T1000 (cell line): ENCODE results near the gene GORASP1.
"Not testable (repeated sequence)": the region's sequence is repeated elsewhere in the genome, so short reads cannot be mapped to it uniquely, and the experiment has no call there.

ENCODE experiments used
- DNase-seq: peaks from one replicate; lab custom pipeline; 2025; ENCODE audit warnings: mixed read lengths; lab: John Stamatoyannopoulos, UW

GORASP1 gene

DNA sequence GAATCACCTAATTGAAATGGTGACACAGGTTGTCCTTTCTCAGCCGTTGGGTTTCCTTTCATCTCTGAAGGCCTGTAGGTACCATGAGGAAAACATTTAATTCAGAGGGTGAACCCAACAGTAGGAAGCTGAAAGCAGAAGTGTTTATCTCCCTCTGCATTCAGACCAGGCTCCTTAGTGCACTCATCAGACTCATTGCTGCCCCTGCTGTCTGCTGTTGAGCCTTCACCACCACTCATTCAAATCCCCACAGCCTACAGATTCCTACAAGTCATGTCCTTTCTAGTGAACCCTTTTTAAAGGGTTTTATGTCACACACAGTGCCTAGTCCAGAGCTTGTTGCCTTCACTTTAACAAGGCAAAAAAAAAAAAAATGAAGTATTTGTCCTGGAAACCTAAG lies 42.2 kb downstream of the GORASP1 start:
- DNase-seq: no peak

DNA sequence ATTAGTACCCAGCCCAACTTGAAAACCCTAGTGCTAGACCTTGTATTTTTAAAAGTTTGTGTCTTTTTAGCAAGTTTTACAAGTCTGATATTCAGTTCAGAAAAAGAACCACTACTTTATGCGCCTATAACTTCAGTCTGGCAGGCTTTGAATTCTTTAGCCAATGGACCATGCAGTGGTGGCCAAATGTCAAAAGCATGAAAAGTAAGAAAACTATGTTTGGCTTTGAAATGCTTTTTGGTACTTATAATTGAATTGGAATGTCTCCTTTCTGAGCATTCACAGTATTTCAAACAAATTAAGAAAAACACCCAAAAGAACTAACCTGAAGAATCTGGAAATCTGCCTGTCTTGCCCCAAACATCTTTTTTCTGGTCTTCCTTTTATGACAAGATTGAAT lies 42.8 kb downstream of the GORASP1 start:
- no peak for DNase-seq

DNA sequence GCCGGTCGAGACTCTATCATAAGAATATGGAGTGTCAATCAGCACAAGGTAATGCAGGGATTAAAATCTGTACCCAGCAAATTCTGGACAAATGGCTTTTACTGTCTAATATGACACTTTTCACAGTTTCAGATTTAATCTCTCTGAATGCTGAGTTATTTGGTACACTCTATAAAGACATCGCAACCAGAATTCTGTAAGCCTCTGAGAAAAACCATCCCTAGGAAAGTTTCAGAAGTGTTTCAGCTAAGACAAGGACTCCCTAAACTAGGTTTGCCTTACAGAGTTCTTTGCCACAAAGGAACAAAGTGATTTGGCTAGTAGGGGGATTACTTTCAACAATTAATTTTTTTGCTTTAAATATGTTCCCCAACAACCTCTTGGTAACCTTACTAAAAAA lies 44.3 kb downstream of the GORASP1 start:
- DNase-seq: no peak

DNA sequence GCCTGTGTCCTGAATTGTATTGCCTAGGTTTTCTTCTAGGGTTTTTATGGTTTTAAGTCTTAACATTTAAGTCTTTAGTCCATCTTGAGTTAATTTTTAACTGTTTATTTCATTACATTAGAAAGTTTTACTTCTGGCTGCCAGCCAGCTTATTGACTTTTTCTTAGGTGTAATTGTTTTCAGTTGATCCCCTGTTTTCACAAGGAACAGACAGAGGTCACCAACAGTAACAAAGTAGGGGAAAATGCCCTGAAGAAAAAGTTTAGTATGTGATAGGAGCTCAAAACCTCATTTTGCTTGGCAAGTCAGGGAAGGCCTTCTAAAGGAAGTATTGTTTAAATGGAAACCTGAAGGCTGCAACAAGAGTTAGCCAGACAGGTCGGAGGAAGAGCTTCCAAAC lies 45.2 kb downstream of the GORASP1 start:
- DNase-seq: no peak

DNA sequence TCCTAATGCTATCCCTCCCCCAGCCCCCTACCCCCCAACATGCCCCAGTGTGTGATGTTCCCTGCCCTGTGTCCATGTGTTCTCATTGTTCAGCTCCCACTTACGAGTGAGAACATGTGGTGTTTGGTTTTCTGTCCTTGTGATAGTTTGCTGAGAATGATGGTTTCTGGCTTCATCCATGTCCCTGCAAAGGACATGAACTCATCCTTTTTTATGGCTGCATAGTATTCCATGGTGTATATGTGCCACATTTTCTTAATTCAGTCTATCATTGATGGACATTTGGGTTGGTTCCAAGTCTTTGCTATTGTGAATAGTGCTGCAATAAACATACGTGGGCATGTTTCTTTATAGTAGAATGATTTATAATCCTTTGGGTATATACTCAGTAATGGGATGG lies 46.2 kb downstream of the GORASP1 start:
- DNase-seq: not testable (repeated sequence)

DNA sequence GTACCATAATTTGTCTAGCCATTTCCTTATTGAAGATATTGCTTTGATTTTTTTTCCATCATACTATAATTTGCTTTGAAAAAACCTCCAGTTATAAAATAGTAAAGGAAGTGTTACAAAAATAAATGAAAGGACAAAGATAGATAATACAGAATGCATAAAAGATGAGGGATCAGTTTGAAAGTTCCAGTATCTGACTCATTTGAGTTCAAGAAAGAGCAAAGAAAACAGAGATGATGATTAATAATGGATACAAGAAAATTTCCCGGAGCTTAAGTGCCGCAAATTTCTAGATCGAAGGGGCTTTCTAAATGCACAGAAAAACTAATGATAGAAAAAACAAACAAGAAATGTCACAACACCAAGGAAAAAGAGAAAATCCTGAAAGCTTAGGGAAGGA lies 51.3 kb downstream of the GORASP1 start:
- DNase-seq: no peak

DNA sequence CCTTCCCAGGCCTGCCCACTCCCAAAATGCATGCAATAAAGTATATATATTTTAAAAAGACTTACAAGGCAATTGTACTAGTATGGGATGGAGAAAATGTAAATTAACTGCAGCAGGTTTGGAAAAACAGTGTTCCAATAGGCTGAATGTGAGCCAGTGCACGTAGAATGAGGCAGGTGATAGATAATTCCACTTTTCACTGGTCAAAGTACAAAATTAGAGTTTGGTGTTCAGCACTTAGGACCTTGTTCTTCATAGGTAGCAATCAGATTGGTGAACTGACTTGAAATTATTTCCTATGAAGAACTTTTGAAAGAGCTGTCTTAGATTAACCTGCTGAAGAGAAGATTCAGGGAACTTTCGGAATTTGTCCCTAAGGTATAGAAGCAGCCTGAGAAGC lies 53.7 kb downstream of the GORASP1 start:
- DNase-seq: no peak

DNA sequence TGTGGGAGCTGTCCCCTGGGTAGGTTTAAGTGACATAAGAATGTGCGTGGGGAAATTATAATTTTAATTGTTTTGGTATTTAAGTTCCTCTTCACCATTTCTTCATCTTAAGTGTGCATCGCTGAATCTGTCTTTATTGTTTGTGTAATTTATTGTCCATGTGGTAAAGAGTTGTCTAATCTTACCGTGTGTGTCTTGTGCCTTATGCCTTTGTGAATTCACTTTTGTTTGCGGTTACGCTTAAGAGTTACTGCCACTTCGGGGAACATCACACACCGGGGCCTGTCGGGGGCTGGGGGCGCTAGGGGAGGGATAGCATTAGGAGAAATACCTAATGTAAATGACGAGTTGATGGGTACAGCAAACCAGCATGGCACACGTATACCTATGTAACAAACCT lies 54.8 kb downstream of the GORASP1 start:
- DNase-seq: no peak

DNA sequence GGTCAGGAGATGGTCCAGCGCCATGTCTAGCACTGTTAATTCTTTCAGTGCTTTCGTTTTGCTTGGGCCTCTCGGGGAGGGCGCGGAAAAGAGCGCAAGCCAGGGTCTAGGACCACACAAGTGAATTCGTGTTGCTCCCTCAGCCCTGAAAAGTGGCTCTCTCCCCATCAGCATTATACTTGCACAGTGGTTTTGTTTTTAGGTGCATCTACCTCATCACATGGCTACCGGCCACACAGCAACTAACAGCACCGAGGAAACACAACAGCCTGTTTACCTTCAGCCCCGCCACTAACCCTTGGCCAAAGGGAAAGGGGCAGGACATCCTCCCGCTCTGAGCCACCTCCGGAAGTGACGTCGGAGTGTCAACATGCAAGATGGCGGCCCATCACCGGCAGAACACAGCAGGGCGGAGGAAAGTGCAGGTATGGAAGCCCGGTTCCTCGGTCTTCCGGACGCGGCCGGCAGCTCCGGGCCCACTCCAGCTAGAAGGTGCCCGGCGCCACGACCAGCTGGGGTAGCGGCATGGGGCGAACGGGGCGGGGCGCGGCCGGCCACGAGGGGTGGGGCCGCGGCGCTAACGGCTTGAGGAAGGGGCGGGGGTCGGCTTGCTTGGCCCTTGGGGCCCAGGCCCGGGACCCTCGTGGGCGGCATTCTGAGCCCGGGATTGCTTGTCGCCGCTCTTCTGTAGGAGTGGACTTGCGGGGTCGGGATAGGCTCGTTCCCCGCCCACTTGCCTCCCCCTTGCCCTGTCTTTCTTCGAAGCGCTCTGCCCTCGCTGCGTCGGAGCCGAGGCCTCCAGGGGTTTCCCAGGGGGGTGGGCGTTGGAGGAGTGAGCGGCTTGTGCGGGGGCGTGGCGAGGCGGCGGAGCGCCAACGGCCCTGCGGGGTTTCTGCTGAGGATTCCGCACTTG lies 55.5 kb downstream of the GORASP1 start, which contains the start of the genes SCN11A and WDR48:
TSS of gene SCN11A (minus strand) at position 296 of the 913 bp plus-strand sequence. CDS start 101,582 bp downstream, outside the sequence.
TSS of gene WDR48 (plus strand) at position 368 of the 913 bp plus-strand sequence. CDS start at position 378, 10 bp downstream.
- peak; percentile 70 for DNase-seq

DNA sequence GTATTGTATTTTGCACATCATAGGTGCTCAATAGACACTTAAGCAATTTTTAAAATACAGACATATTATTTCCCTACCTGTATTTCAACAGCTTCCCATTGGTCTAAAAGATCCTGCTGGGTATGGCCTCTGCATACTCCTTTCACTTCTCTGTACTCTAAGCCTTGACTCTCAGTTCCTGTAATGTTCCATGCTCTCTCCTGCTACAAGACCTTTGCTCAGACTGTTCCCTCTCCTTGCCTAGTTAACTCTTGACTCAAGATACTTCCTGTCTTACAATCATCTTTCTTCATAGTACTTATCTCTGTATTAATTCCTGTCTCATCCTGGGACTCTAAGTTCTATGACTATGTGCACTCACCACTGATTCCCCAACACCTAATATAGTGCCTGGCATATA lies 57.4 kb downstream of the GORASP1 start:
- DNase-seq: no peak
